Right ventricle myocardium superior (tissue), 1 donor: ENCODE data around the gene ANTXR2. TPM values are rescaled to one million over a fixed set of nuclear protein-coding genes. Genes with fewer than 3 reads are reported as not detected.
A peak's percentile ranks its signal among the peaks of the same experiment; 100 is the strongest.

ENCODE experiments used
- ATAC-seq: fragments of 200-7000 bp; cut with Tn5 transposase; one replicate; pipeline ENCODE4 v1.9.1; 2020; ENCODE audit warnings: mild to moderate bottlenecking; ENCODE audit not compliant: poor library complexity
- DNase-seq: peaks from one replicate; pipeline ENCODE4 v3.0.0-alpha.2; 2020
- intact Hi-C: fragments of 100-400 bp; cut with DNase I; formaldehyde crosslinking; loops from one replicate; pipeline ENCODE4 v1.11.2; 2022
- total RNA-seq: library from RNA; stranded (reverse); fragmentation: NEBNext Ultra II Directional; extraction: Animal tissue kit (Norgen Biotek cat#: 25700); gene quantifications from one replicate; pipeline ENCODE4 v1.2.1, GENCODE V29; 2021
- donor health status: DM: no; HTN: yes; CAD: no; lungs with severe emphysema.

The ANTXR2 gene
- total RNA-seq, 1 donor from 2014 or later: 49.7 TPM

DNA sequence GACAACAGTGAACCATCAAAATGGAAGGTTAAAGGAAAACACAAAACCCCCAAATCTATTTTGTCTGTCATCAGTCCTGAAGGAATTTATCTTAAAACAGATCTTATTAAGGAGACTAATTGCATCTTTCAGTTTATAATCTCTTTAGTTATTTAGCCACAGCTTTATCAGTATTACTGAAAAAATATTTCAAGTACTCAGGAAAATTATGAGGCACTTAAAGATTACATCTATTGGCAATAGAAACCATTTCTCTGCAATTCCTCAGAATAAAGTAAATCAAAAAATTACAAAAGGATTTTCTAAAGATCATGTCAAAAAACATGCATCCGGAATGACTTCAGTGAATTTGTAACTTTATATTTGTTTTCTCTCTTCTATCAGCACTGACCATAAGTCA is 35.2 kb downstream of the ANTXR2 start:
- no peak for DNase-seq
- intact Hi-C loops: loop anchor here (2.0 kb wide), 1 partner anchor 35 kb away; the partner anchor contains the start of gene ANTXR2
- no peak for ATAC-seq

DNA sequence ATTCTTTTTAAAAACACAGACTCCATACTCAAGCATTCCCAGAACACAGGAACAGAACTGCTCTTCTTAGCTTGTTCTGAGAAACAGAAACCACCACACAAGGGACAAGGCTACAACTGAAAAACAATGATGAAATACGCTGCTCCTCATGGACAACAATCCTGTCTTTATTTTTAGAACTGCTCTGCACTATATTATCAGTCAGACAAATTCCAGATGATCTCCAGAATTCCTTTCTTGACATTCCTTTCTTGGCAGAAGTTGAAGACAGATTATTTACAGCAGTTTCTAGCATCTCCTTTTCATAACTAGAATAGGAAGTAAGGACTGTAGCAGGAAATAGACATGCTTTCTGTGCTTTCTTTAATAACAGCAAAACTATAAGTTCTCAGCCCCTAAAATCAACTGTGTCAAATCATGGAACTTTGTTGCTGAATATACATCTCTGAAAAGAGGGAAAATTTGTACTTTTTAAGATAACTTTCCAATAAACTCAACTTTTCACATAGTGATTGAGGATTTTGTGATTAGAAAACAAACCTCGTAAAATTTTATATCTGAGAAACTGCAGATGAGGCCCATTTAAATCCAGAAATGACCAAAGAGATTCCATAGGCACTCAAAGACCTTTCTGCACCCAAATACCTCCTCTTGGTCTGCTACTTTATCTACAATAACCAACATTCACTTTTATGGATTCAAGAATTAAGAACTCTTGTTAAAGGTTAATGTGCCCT is 35.9 kb downstream of the ANTXR2 start:
- DNase-seq: no peak
- intact Hi-C loops: loop anchor here (2.0 kb wide), 1 partner anchor 36 kb away; the partner anchor contains the start of gene ANTXR2
- peak; percentile 94 for ATAC-seq

DNA sequence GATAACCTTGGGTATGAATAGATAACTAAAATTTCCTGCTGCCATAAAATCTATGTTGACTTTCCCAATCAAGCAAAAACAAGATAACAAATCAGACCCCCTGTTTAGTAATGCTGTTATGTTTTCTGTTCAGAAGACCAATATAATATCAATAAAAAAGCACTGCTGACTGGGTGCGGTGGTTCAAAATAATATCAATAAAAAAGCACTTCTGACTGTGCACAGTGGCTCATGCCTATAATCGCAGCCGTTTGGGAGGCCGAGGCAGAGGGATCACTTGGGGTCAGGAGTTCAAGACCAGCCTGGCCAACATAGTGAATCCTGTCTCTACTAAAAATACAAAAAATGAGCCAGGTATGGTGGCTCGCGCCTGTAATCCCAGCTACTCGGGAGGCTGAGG is 36.7 kb downstream of the ANTXR2 start:
- intact Hi-C loops: loop anchor here (2.0 kb wide), 1 partner anchor 36 kb away; the partner anchor contains the start of gene ANTXR2
- DNase-seq: peak; percentile 30
- ATAC-seq: no peak

DNA sequence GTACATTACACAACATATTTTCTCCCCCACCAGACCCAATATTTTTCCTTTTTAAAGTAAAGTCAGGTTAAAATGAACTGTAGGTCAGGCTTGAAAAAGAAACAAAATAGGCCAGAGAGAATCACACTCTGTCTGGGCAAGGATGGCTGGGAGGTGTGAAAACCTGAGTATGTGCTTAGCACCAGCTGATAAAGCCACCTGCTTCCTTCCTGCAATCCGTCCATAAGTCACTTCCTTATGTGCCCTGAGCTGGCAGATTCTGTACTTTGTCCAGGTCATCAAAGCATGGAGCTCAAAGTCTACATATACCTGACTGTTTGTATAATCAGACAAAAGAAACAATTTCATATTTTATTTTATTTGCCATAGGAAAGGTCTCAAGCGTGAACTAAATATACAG is 37.7 kb downstream of the ANTXR2 start:
- ATAC-seq (peak; percentile 30), DNase-seq (no peak)
- intact Hi-C loops: no loop called here

DNA sequence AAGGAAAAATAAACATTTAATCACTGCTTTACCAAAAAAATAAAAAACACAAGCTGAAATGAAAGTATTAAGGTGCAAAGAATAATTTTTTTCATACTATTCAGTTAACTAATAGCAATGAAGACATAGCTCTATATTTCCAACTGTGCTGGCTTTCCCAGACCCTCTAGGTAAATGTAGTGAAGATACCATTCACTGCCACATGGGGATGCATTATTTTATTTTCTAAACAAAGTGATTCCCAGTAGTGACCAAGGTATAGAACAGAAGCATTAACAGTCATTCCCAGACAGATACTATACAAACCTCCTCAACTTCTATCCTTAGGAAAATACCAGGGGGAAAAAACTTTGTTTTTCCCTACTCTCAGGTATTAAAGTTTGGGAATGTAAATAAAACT is 39.4 kb downstream of the ANTXR2 start:
- ATAC-seq: no peak
- intact Hi-C loops: no loop called here

DNA sequence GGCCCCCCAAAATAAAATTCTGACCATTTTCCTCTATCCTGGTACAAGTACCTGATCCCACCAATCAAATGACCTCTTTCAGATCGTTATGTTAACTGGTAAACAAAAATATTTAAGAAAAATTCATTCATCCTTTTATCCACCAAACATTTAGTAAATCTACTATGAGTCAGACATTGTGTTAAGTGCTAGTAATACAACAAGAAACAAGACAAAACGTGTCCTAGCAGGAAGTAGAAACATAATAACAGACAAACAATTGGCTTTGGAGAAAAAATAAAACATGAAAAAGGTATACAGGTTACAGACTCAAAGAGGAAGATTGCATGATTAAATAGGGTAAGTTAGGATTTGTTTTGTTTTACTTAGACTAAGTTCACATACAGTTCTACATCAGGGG is 43.7 kb downstream of the ANTXR2 start:
- intact Hi-C loops: no loop called here
- ATAC-seq (no peak), DNase-seq (no peak)

More for the DNA sequence above, 39.4 kb downstream of the ANTXR2 start:
- DNase-seq: no peak

DNA sequence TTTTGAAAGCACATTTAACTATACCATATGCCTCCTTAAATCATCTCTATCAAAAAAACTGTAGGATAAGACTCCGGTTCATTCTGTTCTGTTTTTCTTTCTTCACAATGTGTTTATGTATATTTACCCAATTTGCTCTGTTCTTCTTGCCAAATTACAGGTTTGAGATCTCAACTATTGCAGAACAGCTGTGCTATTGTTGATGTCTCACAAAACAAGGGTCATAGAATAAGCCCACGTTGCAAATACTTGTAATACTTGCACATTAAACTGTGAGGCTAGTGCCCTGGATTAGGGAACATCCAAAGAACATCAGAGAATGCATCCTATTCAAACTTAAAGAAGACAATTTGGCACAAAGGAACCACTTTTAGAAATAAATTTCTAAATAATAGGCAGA is 45.4 kb downstream of the ANTXR2 start:
- intact Hi-C loops: no loop called here
- DNase-seq (no peak), ATAC-seq (no peak)

DNA sequence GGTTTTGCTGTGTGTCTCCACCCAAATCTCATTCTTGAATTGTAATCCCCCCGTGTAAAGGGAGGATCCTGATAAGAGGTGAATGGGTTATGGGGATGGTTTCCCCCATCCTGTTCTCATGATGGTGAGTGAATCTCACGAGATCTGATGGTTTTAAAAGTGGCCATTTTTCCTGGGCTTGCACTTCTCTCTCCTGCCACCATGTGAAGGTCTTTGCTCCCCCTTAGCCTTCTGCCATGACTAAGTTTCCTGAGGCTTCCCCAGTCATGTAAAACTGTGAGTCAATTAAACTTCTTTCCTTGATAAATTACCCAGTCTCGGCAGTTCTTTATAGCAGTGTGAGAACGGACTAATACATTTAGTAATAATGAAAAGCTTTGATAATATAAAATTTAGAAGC is 46.9 kb downstream of the ANTXR2 start:
- no peak for DNase-seq
- intact Hi-C loops: no loop called here

DNA sequence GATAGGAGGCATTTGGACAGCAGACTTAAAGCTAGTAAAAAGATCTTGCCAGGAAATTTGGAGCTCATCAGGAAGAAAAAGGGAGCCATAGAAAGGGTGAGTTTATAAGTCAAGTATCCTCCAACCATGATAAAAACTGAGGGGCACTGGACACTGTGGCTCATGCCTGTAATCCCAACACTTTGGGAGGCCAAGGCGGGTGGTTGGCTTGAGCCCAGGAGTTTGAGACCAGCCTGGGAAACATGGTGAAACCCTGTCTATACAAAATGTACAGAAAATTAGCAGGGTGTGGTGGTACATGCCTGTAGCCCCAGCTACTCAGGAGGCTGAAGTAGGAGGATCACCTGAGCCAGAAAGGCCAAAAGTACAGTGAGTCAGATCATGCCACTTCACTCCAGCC is 48.7 kb downstream of the ANTXR2 start:
- ATAC-seq (no peak), DNase-seq (no peak)
- intact Hi-C loops: no loop called here

More for the DNA sequence above, 46.9 kb downstream of the ANTXR2 start:
- no peak for ATAC-seq

DNA sequence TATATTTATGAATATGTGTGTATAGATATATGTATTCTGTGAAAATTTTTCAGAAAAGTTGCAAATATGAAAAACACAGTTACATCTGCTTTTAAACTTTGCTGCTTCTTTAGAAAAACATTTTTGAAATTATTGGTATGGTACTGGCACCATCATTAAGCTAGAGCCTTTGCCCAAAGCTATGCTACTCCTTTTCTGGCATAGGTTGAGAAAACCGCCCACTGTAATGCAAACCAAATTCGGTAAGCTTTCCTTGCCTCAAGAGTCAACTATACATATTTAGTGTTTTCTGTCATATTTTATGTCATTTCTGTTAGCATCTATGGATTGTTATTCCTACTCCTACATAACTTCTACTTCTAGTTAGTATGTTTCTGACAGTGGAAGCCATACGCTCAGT is 50.7 kb downstream of the ANTXR2 start:
- no peak for ATAC-seq
- no peak for DNase-seq
- intact Hi-C loops: no loop called here

DNA sequence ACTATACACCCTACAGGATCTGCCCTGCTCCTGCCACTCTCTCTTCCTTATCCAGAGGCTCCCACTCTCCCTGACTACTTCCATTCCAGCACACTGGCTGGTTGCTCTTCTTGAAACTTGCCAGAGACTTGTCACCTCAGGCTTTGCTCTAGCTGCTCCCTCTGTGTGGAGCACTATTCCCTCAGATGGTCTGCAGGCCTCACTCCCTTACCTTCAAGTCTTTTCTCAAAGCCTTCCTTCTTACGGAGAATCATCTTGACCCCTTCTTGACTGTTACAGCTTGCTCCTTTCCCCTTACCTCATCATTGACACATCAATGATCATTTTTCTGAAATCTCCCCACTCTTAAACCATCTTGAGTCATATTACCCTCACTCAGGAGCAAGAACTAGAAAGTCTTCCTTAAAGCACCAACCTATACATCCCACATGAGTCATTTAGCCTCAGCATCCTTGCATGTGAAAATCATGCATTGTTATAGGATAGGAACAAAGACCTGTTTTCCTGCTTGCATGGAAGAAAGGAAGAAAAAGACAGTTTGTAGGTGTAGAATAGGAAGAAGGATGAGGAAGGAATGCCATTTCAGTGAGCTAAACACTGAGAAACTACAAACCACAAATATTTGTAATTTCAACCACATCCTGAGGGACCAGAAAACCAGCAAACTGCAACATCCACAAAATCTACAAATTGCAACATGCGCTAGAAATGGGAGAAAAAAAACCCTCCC is 55.7 kb downstream of the ANTXR2 start:
- no peak for ATAC-seq
- intact Hi-C loops: no loop called here
- DNase-seq: no peak

DNA sequence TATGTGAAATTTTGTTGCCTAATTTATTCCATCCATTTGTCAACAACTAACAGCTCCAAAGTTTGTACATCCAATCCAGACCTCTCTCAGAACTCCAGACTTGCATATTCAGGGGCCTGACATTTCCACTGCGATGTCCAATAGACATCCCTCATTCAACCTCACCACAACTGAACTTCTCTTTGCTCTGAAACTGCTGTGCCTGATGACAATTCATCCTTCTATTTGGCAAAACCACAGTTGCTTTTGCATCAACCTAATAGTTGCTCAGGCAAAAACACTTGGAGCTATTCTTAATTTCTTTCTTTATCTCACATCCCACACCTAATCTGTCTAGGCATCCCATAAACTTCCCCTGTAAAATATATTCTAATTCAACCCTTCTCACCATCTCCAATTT is 56.5 kb downstream of the ANTXR2 start:
- DNase-seq (no peak), ATAC-seq (no peak)
- intact Hi-C loops: no loop called here

DNA sequence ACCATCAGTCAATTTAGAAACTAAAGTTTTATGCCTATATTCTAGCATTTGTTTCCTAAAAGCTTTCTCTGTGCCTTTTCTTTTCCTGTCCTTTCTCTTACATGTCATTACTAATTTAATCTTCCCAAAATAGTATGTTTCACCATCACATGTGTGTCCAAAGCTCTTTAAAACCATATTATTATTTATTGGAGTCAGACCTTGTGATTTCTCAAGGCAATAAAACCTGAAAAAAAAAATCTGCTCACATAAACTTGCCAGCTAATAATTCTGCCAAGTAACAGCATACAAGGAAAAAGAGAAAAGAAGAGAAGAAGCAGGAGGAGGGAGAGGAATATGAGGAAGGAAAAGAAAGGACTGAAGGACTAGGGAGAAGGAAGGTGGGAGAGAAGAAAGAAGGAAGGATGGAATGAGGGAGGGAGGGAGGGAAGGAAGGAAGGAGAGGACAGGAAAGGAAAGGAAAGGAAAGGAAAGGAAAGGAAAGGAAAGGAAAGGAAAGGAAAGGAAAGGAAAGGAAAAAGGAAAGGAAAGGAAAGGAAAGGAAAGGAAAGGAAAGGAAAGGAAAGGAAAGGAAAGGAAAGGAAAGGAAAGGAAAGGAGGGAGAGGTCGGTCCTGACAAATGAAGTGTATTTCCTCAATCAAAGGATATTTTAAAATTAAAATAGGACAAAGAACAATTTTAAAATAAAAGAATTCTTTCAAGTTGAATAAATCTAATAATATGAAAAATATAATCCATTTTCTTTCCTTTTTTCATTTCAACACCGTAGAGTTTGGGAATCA is 57.4 kb downstream of the ANTXR2 start:
- intact Hi-C loops: no loop called here
- DNase-seq (no peak), ATAC-seq (no peak)

DNA sequence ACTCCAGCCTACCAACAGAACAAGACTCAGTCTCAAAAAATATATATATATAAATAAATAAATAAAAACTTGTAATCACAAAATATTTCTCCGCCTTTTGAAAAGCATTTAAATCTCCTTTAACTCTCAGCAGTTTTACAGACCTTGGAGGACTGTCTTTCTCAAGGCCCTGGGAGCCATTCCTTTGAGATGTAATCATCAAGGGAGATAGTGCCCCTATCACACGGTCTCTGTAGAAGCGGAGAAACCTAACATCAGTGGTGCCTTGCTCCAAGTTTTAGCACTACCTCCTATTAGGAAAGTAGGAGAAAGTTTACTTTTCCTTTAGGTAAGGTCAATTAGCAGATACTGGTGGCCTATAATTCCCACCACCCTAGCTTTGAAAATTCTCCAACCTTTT is 58.5 kb downstream of the ANTXR2 start:
- ATAC-seq (no peak), DNase-seq (no peak)
- intact Hi-C loops: no loop called here

DNA sequence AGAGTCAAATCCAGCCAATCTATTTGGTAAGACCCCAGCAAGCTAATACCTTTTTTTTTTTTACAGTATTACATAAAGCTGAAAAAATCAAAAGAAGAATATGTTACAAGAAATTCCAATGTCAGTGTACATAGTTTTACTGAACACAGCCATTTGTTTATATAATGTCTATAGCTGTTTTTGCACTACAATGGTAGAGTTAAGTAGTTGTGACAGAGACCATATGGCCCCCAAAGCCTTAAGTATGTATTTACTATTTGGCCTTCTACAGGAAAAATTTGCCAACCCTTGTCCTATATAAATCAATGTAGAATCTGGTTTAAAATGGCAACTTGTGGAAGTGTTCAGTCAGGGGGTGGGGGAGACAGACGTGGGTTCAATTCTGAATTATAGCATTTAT is 60.7 kb downstream of the ANTXR2 start:
- intact Hi-C loops: no loop called here
- DNase-seq: no peak
- ATAC-seq: no peak

DNA sequence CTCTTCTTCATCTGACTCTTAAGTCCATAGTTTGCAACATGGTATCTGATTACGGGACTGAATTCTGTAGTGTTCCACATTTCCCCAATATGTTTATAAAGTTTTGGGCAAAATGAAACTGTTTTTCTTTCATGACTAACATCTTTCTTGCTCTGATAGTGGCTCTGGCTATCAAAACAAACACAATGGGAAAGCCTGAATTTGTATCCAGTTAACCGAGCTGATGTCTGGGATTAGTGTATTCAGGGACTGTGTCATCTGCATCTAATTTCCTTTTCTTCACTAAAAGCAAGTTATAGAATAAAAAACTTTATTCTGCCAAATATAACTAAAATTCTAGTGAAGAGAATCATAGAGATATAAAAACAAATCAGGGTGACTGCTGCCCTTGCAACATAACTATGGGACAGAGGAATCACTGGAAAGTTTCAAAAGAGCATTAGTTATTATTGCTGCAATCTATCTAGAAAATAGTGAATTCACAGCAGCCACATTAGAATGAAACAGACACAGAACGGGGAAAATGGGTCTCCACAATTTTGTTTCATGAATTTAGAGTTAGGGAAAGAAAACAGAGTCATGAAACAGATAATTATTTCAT is 61.3 kb downstream of the ANTXR2 start:
- intact Hi-C loops: no loop called here
- DNase-seq (no peak), ATAC-seq (no peak)

DNA sequence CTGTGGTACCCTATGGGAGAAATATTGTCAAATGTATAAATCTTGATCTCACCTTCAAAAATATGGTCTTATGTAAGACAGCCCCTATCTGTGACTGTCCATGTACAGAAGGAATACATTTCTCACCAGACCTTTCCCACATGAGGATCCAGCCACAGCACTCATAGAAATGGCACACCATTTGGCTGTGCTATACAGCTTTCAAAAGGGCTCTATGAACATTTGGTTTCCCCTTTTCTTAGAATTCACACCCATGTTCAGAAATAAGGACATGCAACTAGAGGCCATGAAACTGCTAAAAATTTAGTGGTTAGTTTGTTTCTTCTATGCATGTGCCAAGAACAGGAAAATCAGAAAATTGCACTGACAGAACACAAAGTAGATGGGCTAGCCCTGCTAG is 62.7 kb downstream of the ANTXR2 start:
- no peak for DNase-seq
- no peak for ATAC-seq
- intact Hi-C loops: no loop called here

DNA sequence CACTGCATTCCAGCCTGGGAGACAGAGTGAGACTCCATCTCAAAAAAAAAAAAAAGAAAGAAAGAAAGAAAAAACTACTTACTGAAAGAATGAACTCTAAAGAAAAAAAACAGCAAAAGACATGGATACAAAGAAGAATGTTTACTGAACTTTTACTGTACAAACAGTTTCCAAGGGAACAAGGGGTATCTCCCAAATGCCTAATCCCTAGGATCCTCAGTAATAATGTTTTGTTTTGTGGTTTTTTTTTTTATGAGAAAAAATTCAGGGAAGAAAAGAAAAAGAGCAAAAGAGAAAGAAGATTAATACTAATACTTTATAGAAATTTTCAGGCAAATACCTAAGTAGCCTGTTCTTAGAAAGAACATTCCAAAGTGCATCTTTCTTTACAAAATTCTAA is 63.2 kb downstream of the ANTXR2 start:
- intact Hi-C loops: no loop called here
- DNase-seq: no peak
- no peak for ATAC-seq

DNA sequence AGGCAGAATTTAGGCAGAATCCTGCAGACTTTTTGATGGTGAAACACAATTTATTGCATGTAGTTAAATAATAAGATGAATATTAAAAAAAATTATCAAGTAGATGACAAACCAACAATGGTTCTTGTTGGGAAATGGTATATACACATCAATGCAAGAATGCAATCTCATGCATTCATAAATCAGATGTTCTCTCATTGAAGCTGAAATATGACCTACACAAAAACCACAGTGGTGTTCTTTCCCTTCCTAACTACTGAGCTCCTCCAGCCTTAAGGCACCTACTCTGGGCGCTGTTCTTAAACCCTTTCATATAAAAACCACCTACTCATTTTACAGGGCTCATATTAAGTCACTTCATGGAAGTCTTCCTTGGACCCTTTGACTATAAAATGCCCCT is 64.1 kb downstream of the ANTXR2 start:
- DNase-seq (no peak), ATAC-seq (no peak)
- intact Hi-C loops: no loop called here
